PC-9 (cell line): ENCODE results near the gene NR2C2. TPM values are rescaled to one million over a fixed set of nuclear protein-coding genes. Genes with fewer than 3 reads are reported as not detected.

ENCODE experiments used
- BruUV-seq: library from RNA; stranded (reverse); fragments of 400-500 nt; replicated peaks from 2 replicates; lab custom pipeline; 2021; lab: Mats Ljungman, UMichigan
- CTCF ChIA-PET: fragments of 300-600 bp; sonication (Branson Sonifier 250); formaldehyde crosslinking; loops from one replicate; lab custom pipeline; 2022; ENCODE audit warnings: antibody characterized with exemption; lab: Charles Lee
- POLR2A ChIA-PET: fragments of 300-600 bp; sonication (Branson Sonifier 250); formaldehyde crosslinking; loops from one replicate; lab custom pipeline; 2022; ENCODE audit warnings: antibody characterized with exemption; ENCODE audit not compliant: unreplicated experiment; lab: Charles Lee
- DNase-seq, 2 experiments: peaks; one replicate each; pipeline versions ENCODE4 v3.0.0 to v3.0.0-alpha.2; 2015 to 2022; ENCODE audit warnings: mixed read lengths in 1 of 2
- H2AFZ ChIP-seq: fragments of 200-600 bp; sonication (generic); 2 replicates; pipeline ENCODE4 v1.8.1; 2017; ENCODE audit warnings: antibody characterized with exemption
- H3F3A ChIP-seq: fragments of 200-600 bp; sonication (generic); 2 replicates; pipeline ENCODE4 v1.8.1; 2017; ENCODE audit warnings: antibody characterized with exemption, mild to moderate bottlenecking, low read depth; ENCODE audit not compliant: insufficient read depth
- H3K27ac ChIP-seq: fragments of 200-600 bp; sonication (generic); 2 replicates; pipeline ENCODE4 v1.6.1; 2016; ENCODE audit warnings: mixed run types
- H3K27me3 ChIP-seq: fragments of 200-600 bp; sonication (generic); 2 replicates; pipeline ENCODE4 v1.6.1; 2016; ENCODE audit warnings: low read depth, mixed run types; ENCODE audit not compliant: insufficient read depth
- H3K36me3 ChIP-seq: fragments of 200-600 bp; sonication (generic); 2 replicates; pipeline ENCODE4 v1.6.1; 2016; ENCODE audit warnings: low read depth, mixed run types
- H3K4me1 ChIP-seq: fragments of 200-600 bp; sonication (generic); replicated peaks from 2 replicates; pipeline ENCODE4 v1.6.1; 2016; ENCODE audit warnings: mixed run types; ENCODE audit not compliant: insufficient read depth
- H3K4me2 ChIP-seq: fragments of 200-600 bp; sonication (generic); 2 replicates; pipeline ENCODE4 v1.6.1; 2017; ENCODE audit warnings: mixed run types
- H3K4me3 ChIP-seq: fragments of 200-600 bp; sonication (generic); 2 replicates; pipeline ENCODE4 v1.6.1; 2016; ENCODE audit warnings: mixed run types
- H3K79me2 ChIP-seq: fragments of 200-600 bp; sonication (generic); 2 replicates; pipeline ENCODE4 v1.6.1; 2017; ENCODE audit warnings: low read depth, mixed run types
- H3K9me2 ChIP-seq: fragments of 200-600 bp; sonication (generic); 2 replicates; pipeline ENCODE4 v1.8.1; 2017; ENCODE audit warnings: mild to moderate bottlenecking; ENCODE audit not compliant: insufficient read depth
- H3K9me3 ChIP-seq: fragments of 200-600 bp; sonication (generic); 2 replicates; pipeline ENCODE4 v1.8.1; 2016; ENCODE audit warnings: low read depth; ENCODE audit not compliant: insufficient read depth
- H4K20me1 ChIP-seq: fragments of 200-600 bp; sonication (generic); 2 replicates; pipeline ENCODE4 v1.8.1; 2017; ENCODE audit not compliant: insufficient read depth
- CTCF ChIP-seq: fragments of 200-600 bp; sonication (generic); conservative IDR thresholded peaks from 2 replicates; pipeline ENCODE4 v1.6.1; 2017; ENCODE audit warnings: mixed run types, antibody characterized with exemption, mild to moderate bottlenecking, moderate library complexity
- EZH2 ChIP-seq: fragments of 200-600 bp; sonication (generic); IDR thresholded peaks from 2 replicates; pipeline ENCODE4 v1.8.0; 2017; ENCODE audit warnings: antibody characterized with exemption, low read depth
- intact Hi-C: fragments of 100-400 bp; cut with micrococcal nuclease; formaldehyde crosslinking; loops from one replicate; pipeline ENCODE4 v1.10.0; 2022; ENCODE audit not compliant: unreplicated experiment
- total RNA-seq: library from RNA; stranded (reverse); gene quantifications from 2 replicates; pipeline ENCODE4 v1.2.3, GENCODE V29; 2021

Gene NR2C2
- total RNA-seq, 1 experiment from 2014 or later, result 44.1 TPM

GRCh38 chr3:14957153-14957552 lies 9.8 kb downstream of the NR2C2 start:
- H3K4me2 ChIP-seq, result no peak overlapping the region
- no peak overlapping the region for H2AFZ ChIP-seq
- no peaks in the 10 kb centered on the region for H3K4me1 ChIP-seq
- intact Hi-C loops, result no loop called here
- CTCF ChIA-PET, result no interaction called here
- peaks cover 4% of the 10 kb centered on the region; the same call in 1 of the 2 replicates for H3K36me3 ChIP-seq
- H3K27me3 ChIP-seq, result no peaks in the 10 kb centered on the region
- POLR2A ChIA-PET, result interaction anchor here (0.6 kb wide), 1 partner anchor 10 kb away, joined by 8 read pairs; no protein-coding TSS in a partner anchor
- H3K9me3 ChIP-seq, result no peaks in the 10 kb centered on the region
- DNase-seq, result no peak
- H3K27ac ChIP-seq, result no peak overlapping the region
- TF ChIP-seq EZH2 (no peak), CTCF (no peak)
- no TSS peak for BruUV-seq
- peaks cover 70% of the 10 kb centered on the region for H3K79me2 ChIP-seq
- H3K9me2 ChIP-seq, result no peaks in the 10 kb centered on the region
- no peak overlapping the region for H3K4me3 ChIP-seq
- peaks cover 12% of the 10 kb centered on the region for H4K20me1 ChIP-seq
- H3F3A ChIP-seq, result no peaks in the 10 kb centered on the region

- H3K9me3 ChIP-seq, result no peaks in the 10 kb centered on the region
- peaks cover 66% of the 10 kb centered on the region for H3K79me2 ChIP-seq
- TF ChIP-seq CTCF, result no peak
- no peak for TF ChIP-seq EZH2
- H3K9me2 ChIP-seq, result no peaks in the 10 kb centered on the region
- H3K27ac ChIP-seq, result no peak overlapping the region
- no peak overlapping the region for H3K4me3 ChIP-seq
- H3K36me3 ChIP-seq, result peaks cover 6% of the 10 kb centered on the region; the same call in 1 of the 2 replicates
- H2AFZ ChIP-seq, result no peak overlapping the region
- no TSS peak for BruUV-seq
- no peaks in the 10 kb centered on the region for H3K27me3 ChIP-seq
- DNase-seq, result no peak
- ChIA-PET POLR2A (no interaction called here), CTCF (no interaction called here)
- H3K4me2 ChIP-seq, result no peak overlapping the region
- H3F3A ChIP-seq, result no peaks in the 10 kb centered on the region
- H3K4me1 ChIP-seq, result no peaks in the 10 kb centered on the region
- peaks cover 17% of the 10 kb centered on the region for H4K20me1 ChIP-seq
- intact Hi-C loops, result no loop called here
These were observed 10.5 kb downstream of the NR2C2 start for GRCh38 chr3:14957925-14958324.

GRCh38 chr3:14959359-14959943 lies 12.1 kb downstream of the NR2C2 start:
- H3K4me2 ChIP-seq, result no peak overlapping the region
- no peaks in the 10 kb centered on the region for H3K9me3 ChIP-seq
- no peak overlapping the region for H3K27ac ChIP-seq
- no peak overlapping the region for H2AFZ ChIP-seq
- H3K9me2 ChIP-seq, result no peaks in the 10 kb centered on the region
- no peaks in the 10 kb centered on the region for H3K4me1 ChIP-seq
- no peak for TF ChIP-seq EZH2
- peaks cover 6% of the 10 kb centered on the region; the same call in 1 of the 2 replicates for H3K36me3 ChIP-seq
- H3K79me2 ChIP-seq, result peaks cover 56% of the 10 kb centered on the region
- H3F3A ChIP-seq, result no peaks in the 10 kb centered on the region
- H4K20me1 ChIP-seq, result peaks cover 19% of the 10 kb centered on the region
- ChIA-PET CTCF (no interaction called here), POLR2A (no interaction called here)
- intact Hi-C loops, result no loop called here
- H3K4me3 ChIP-seq, result no peak overlapping the region
- no peaks in the 10 kb centered on the region for H3K27me3 ChIP-seq
- no TSS peak for BruUV-seq
- DNase-seq, result no peak

- TF ChIP-seq CTCF (no peak), EZH2 (no peak)
- Histone ChIP-seq H3K9me3 (no peaks in the 10 kb centered on the region), H2AFZ (no peak overlapping the region), H3K4me1 (no peaks in the 10 kb centered on the region), H3K27me3 (no peaks in the 10 kb centered on the region), H3K27ac (no peak overlapping the region), H3K4me2 (no peak overlapping the region), H3K9me2 (no peaks in the 10 kb centered on the region), H3K36me3 (peaks cover 18% of the 10 kb centered on the region), H4K20me1 (peaks cover 14% of the 10 kb centered on the region), H3K4me3 (no peak overlapping the region), H3F3A (no peaks in the 10 kb centered on the region), H3K79me2 (peaks cover 28% of the 10 kb centered on the region)
- ChIA-PET POLR2A (no interaction called here), CTCF (no interaction called here)
- no peak for DNase-seq
- intact Hi-C loops, result no loop called here
- BruUV-seq, result no TSS peak
These were observed 15.4 kb downstream of the NR2C2 start for GRCh38 chr3:14962762-14963161.
